ENCODE data around the gene TYW1.
"Not testable (repeated sequence)": the region's sequence is repeated elsewhere in the genome, so short reads cannot be mapped to it uniquely, and the experiment has no call there.

DNA sequence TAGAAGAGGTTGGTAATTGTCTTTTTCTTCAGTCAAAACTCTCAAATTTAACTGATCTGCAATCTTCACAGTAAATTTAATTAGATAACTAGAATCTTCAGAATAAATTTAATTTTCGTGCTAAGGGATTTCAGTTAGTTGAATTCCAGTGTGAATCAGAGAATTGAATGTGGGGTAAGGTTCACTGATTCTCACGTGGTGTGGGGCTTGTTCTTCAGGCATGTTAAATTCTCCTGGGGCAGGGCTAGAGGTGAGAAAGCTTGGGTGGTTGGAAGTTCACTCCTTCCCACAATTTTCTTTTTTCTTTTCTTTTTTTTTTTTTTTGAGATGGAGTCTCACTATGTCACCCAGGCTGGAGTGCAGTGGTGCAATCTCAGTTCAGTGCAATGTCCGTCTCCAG lies 13.0 kb downstream of the TYW1 start:
- TF ChIP-seq, protein P1, sequence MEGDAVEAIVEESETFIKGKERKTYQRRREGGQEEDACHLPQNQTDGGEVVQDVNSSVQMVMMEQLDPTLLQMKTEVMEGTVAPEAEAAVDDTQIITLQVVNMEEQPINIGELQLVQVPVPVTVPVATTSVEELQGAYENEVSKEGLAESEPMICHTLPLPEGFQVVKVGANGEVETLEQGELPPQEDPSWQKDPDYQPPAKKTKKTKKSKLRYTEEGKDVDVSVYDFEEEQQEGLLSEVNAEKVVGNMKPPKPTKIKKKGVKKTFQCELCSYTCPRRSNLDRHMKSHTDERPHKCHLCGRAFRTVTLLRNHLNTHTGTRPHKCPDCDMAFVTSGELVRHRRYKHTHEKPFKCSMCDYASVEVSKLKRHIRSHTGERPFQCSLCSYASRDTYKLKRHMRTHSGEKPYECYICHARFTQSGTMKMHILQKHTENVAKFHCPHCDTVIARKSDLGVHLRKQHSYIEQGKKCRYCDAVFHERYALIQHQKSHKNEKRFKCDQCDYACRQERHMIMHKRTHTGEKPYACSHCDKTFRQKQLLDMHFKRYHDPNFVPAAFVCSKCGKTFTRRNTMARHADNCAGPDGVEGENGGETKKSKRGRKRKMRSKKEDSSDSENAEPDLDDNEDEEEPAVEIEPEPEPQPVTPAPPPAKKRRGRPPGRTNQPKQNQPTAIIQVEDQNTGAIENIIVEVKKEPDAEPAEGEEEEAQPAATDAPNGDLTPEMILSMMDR (IDR thresholded peaks at IDR 0.05; ENCODE audit: insufficient read depth, low read depth, low read length), result not testable (repeated sequence)
- not testable (repeated sequence) for TF ChIP-seq EZH2 (IDR thresholded peaks at IDR 0.05; ENCODE audit: insufficient read depth, low read length)
